Activated CD4-positive, CD25-positive, alpha-beta regulatory T cell treated with anti-CD3 and anti-CD28 coated beads, Interleukin-2, amount 50 U/mL, for 16 hours (primary cell): ENCODE measurements around the gene ABCC8.

Source experiments
- DNase-seq: peaks from one replicate; pipeline ENCODE4 v3.0.0-alpha.2; 2020; ENCODE audit warnings: low read depth, low spot score

Gene ABCC8

GRCh38 chr11:17352950-17353820, 123.5 kb downstream of the ABCC8 start:
- DNase-seq = no peak

- DNase-seq = no peak
These were observed 125.0 kb downstream of the ABCC8 start, which contains the start of gene NCR3LG1 for GRCh38 chr11:17351510-17352176. Gene NCR3LG1, plus strand, starts transcription at chr11:17351800. Its CDS starts 170 bp downstream, at chr11:17351970.

GRCh38 chr11:17351172-17351509, 125.5 kb downstream of the ABCC8 start:
- no peak for DNase-seq

- DNase-seq = no peak
These were observed 126.0 kb downstream of the ABCC8 start for GRCh38 chr11:17350455-17351171.

GRCh38 chr11:17347676-17348075, 129.0 kb downstream of the ABCC8 start:
- DNase-seq = no peak

- DNase-seq = no peak
These were observed 132.7 kb downstream of the ABCC8 start for GRCh38 chr11:17343907-17344306.

- DNase-seq = no peak
These were observed 133.4 kb downstream of the ABCC8 start for GRCh38 chr11:17343257-17343656.
